ENCODE data around the gene MBD5.
"Not testable (repeated sequence)": the region's sequence is repeated elsewhere in the genome, so short reads cannot be mapped to it uniquely, and the experiment has no call there.

The MBD5 gene

DNA sequence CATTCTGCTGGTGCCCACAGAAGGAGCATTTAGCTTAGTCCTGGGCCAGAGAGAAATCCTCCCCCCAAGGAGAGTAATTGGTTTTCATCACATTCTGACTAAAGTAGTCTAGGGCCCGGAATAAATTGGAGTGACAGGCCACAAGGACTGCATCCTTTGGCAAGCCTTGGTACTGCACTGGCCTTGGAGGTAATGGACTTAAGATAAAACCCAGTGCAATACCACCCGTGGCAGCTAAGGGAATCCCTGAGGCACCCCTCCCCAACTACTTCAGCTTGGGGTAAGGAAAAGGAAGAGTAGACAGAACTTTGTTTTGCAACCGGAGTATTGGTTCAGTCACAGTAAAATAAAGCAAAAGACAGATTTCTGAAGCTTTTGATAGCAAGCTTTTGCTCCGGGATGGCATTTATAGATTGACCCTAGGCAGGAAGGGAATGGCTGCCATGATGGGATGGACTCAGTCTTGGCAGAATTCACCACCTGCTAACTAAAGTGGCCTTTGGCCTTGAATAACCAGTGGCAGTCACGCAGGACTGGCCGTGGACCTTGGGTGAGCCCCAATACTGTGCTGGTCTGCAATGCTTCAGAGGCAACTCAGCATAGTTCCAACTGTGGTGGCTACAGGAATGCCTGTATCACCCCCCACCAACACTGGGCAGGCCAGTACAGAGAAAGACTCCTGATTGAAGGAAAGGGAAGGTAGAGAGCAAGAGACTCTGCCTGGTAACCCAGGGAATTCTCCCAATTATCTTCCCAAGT is 14.5 kb upstream of the MBD5 start:
- peak; percentile 10 for TF ChIP-seq CTCF (IDR thresholded peaks at IDR 0.05; ENCODE audit: low read depth, low read length, missing control alignments)
- Histone ChIP-seq H3K27me3 (replicated peaks) (no peaks in the 10 kb centered on the region), H3K4me3 (ENCODE audit: low read depth, low read length) (no peak overlapping the region), H3K36me3 (replicated peaks) (no peaks in the 10 kb centered on the region), H3K27ac (no peak overlapping the region)
- in situ Hi-C loops (cut with HindIII; ENCODE audit: low pct_ligation_motif_present, low sequenced_read_pairs), result no loop called here
- no peak for DNase-seq

DNA sequence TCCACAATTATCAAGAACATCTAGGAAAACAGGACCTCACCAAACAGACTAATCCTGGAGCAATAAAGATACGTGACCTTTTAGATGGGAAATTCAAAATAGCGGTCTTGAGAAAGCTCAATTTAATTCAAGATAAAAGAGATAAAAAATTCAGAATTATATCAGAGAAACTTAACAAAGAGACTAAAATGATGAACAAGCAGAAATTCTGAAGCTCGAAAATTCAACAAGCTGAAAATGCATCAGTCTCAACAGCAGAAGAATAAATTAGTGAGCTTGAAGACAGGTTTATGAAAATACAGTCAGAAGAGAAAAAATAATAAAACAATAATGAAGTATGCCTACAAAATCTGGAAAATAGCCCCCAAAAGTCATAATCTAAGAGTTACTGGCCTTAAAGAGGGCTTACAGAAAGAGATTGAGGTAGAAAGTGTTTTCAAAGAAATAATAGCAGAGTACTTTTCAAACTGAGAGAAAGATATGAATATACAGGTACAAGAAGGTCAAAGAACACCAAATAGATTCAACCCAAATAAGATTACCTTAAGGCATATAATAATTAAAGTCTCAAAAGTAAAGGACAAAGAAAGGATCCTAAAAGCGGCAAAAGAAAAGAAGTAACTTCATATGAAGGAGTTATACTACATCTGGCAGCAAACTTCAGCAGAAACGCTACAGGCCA is 13.5 kb upstream of the MBD5 start:
- TF ChIP-seq CTCF (IDR thresholded peaks at IDR 0.05; ENCODE audit: low read depth, low read length, missing control alignments), result no peak
- in situ Hi-C loops (cut with HindIII; ENCODE audit: low pct_ligation_motif_present, low sequenced_read_pairs), result no loop called here
- no peak for DNase-seq
- Histone ChIP-seq H3K4me3 (ENCODE audit: low read depth, low read length) (no peak overlapping the region), H3K27me3 (replicated peaks) (no peaks in the 10 kb centered on the region), H3K36me3 (replicated peaks) (no peaks in the 10 kb centered on the region), H3K27ac (no peak overlapping the region)

GRCh38 chr2:148008411-148008810 is 12.5 kb upstream of the MBD5 start:
- in situ Hi-C loops (cut with HindIII; ENCODE audit: low pct_ligation_motif_present, low sequenced_read_pairs); H3K36me3 ChIP-seq (replicated peaks); DNase-seq: not testable (repeated sequence)

DNA sequence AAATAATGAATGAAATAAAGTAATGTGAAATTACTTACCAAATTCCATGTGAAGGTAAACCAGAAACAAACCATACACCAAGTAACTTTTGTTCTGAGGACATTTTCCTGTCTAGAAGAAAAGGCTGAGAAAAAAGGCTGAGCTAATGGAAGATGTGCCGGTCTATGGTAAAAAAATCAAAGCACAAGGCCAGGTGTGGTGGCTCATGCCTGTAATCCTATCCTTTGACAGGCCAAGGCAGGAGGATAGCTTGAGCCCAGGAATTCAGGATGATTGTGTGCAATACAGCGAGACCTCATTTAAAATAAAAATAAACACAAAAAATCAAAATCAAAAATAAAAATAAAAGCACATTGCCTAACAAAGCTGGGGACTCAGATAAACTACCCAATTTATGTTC is 7.0 kb upstream of the MBD5 start:
- no peak for TF ChIP-seq CTCF (IDR thresholded peaks at IDR 0.05; ENCODE audit: low read depth, low read length, missing control alignments)
- H3K36me3 ChIP-seq (replicated peaks), result no peaks in the 10 kb centered on the region
- H3K4me3 ChIP-seq (ENCODE audit: low read depth, low read length), result no peak overlapping the region
- no peak overlapping the region for H3K27ac ChIP-seq
- in situ Hi-C loops (cut with HindIII; ENCODE audit: low pct_ligation_motif_present, low sequenced_read_pairs), result no loop called here
- DNase-seq, result no peak
- no peaks in the 10 kb centered on the region for H3K27me3 ChIP-seq (replicated peaks)

More at GRCh38 chr2:148008411-148008810, 12.5 kb upstream of the MBD5 start:
- not testable (repeated sequence) for H3K27ac ChIP-seq; H3K27me3 ChIP-seq (replicated peaks); H3K4me3 ChIP-seq (ENCODE audit: low read depth, low read length)

- in situ Hi-C loops (cut with HindIII; ENCODE audit: low pct_ligation_motif_present, low sequenced_read_pairs), result no loop called here
- TF ChIP-seq CTCF (IDR thresholded peaks at IDR 0.05; ENCODE audit: low read depth, low read length, missing control alignments), result no peak
- no peaks in the 10 kb centered on the region for H3K27me3 ChIP-seq (replicated peaks)
- no peak for DNase-seq
- no peaks in the 10 kb centered on the region for H3K36me3 ChIP-seq (replicated peaks)
- H3K4me3 ChIP-seq (ENCODE audit: low read depth, low read length), result no peak overlapping the region
- no peak overlapping the region for H3K27ac ChIP-seq
Measured at GRCh38 chr2:148014616-148015015, 6.3 kb upstream of the MBD5 start.

DNA sequence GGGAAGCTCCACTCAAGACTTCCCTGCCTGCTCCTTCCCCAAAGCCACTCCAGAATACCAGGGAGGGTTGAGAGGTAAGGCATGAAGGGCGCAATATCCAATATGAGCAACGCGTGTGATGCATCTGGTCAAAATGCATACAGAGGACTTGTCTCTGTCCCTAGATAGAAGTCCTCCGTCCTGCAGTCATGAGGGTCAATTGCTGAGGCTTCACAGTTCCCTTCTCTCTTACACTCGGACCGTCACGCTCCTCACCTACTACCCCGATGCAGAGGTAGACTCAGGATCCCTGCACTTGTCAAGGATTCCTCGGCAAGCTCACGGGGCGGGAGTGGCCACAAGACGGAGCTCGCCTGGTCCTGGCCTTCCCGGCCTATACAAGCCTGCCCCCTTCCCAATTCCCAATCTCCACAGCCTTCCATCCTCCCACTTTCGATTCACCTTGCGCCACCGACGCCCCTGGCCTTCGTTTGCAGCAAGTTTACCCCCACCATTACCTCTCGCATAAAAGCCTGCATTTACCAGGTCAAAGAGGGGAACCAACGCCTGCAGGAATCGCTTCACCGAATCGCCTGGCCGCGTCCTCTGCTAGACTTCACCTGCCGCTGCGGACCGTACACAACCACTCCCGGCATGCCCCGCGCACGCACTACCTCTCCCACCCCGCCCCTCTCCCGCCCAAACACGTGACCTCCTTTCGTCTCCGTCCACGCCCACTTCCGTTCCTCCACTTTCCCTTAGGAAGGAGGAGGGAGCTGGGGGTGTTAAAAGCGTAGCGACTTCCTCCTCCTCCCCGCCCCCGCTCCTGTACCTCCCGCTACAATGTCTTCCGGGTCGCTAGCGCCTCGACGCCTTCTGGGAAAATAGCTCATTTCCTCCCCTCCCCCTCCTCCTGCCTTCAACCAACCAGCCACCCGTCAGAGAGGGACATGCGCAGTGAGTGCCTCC is 506 bp upstream of the MBD5 start, which contains the start of gene ORC4:
TSS of gene ORC4 (minus strand) at position 627 of the 948 bp plus-strand sequence. CDS start 44,779 bp downstream, outside the sequence.
- peak; percentile 64 for TF ChIP-seq CTCF (IDR thresholded peaks at IDR 0.05; ENCODE audit: low read depth, low read length, missing control alignments)
- Histone ChIP-seq H3K27me3 (replicated peaks) (no peaks in the 10 kb centered on the region), H3K27ac (peak within 1 kb of the TSS; percentile 83), H3K4me3 (ENCODE audit: low read depth, low read length) (peak within 1 kb of the TSS; percentile 92), H3K36me3 (replicated peaks) (no peaks in the 10 kb centered on the region)
- peak; percentile 99 for DNase-seq
- in situ Hi-C loops (cut with HindIII; ENCODE audit: low pct_ligation_motif_present, low sequenced_read_pairs), result no loop called here
